Measurements from ENCODE around the gene MEF2A.

DNA sequence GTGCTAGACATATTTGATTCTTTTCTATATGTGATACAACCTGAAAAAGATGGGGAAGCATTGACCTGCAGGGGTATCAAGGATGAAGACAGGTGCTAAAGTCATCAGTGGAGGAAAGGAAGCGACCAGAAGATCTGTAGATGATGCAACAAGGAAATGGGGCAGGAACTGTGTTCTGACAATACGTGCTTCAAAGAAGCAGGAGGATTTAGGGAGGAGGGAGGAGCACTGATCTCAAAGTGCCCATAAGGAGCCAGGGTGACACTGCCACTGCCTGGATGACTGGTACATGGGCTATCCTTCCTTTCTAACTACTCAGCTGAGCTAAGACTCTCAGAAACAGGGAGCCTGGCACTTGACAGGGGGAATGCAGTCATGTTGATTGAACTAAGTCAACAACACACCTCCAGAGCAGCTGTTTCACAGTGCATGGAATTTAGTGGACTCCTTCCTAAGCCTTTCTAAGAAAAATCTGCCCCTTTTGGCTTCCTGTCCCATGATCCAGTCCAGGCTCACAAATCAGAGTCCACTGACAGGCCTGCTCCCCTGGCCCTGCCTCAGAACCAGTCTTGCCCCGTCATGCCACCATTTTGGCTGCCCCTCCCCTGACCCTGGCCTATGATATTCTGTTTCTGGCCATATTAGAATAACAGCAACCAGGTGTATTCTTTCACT is 155.5 kb downstream of the MEF2A start:
- TF ChIP-seq, protein P1, sequence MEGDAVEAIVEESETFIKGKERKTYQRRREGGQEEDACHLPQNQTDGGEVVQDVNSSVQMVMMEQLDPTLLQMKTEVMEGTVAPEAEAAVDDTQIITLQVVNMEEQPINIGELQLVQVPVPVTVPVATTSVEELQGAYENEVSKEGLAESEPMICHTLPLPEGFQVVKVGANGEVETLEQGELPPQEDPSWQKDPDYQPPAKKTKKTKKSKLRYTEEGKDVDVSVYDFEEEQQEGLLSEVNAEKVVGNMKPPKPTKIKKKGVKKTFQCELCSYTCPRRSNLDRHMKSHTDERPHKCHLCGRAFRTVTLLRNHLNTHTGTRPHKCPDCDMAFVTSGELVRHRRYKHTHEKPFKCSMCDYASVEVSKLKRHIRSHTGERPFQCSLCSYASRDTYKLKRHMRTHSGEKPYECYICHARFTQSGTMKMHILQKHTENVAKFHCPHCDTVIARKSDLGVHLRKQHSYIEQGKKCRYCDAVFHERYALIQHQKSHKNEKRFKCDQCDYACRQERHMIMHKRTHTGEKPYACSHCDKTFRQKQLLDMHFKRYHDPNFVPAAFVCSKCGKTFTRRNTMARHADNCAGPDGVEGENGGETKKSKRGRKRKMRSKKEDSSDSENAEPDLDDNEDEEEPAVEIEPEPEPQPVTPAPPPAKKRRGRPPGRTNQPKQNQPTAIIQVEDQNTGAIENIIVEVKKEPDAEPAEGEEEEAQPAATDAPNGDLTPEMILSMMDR (IDR thresholded peaks at IDR 0.05; ENCODE audit: low read length) = no peak
- no peak for TF ChIP-seq EZH2 (IDR thresholded peaks at IDR 0.05; ENCODE audit: borderline replicate concordance, low read length)

All from OCI-LY1 (cell line).